Activated CD4-positive, alpha-beta T cell treated with anti-CD3 and anti-CD28 coated beads, Interleukin-2, amount 10 ng/mL, durations not matched to agents 24 days and 14 days (primary cell): Measurements from ENCODE around the gene ANKMY1. TPM values are rescaled to one million over a fixed set of nuclear protein-coding genes. Genes with fewer than 3 reads are reported as not detected.
"Not testable (repeated sequence)": the region's sequence is repeated elsewhere in the genome, so short reads cannot be mapped to it uniquely, and the experiment has no call there.

ENCODE experiments used
- DNase-seq: peaks from one replicate; pipeline ENCODE4 v3.0.0; 2022
- H3K27ac Mint-ChIP-seq: one replicate; pipeline ENCODE4 v1.8.0; 2022; ENCODE audit warnings: mild to moderate bottlenecking, mixed read lengths
- H3K27me3 Mint-ChIP-seq: one replicate; pipeline ENCODE4 v1.8.0; 2022; ENCODE audit warnings: mixed read lengths
- H3K36me3 Mint-ChIP-seq: one replicate; pipeline ENCODE4 v1.8.0; 2022; ENCODE audit warnings: low read depth, mild to moderate bottlenecking, mixed read lengths
- H3K4me1 Mint-ChIP-seq: one replicate; pipeline ENCODE4 v1.8.0; 2021; ENCODE audit warnings: mixed read lengths
- H3K4me3 Mint-ChIP-seq: one replicate; pipeline ENCODE4 v1.8.0; 2022; ENCODE audit warnings: mild to moderate bottlenecking, moderate library complexity, mixed read lengths
- H3K9me3 Mint-ChIP-seq: one replicate; pipeline ENCODE4 v1.8.0; 2021; ENCODE audit warnings: mixed read lengths
- intact Hi-C: fragments of 100-400 bp; cut with micrococcal nuclease; formaldehyde crosslinking; loops from one replicate; pipeline ENCODE4 v1.15.1; 2023
- total RNA-seq: library from RNA; stranded (reverse); gene quantifications from 2 replicates; pipeline ENCODE4 v1.2.3, GENCODE V29; 2022

ANKMY1 gene
- total RNA-seq, 1 donor from 2014 or later = 24.8 TPM

DNA sequence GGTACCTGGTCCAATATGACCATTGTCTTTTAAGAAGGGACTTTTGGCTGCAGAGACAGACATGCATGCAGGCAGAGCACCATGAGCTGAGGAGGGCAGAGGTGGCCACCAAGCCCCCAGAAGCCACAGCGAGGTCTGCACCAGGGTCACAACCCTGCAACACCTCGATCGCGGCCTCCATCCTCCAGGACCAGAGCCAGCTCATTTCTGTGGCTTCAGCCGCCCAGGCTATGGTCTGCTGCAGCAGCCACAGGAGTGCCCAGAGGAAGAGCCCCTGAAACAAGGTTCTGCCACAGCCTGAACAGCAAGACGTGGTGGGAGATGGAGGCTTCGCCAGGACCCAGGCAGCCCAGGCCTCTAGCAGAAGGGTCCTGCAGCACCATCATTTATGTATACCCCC is 53.9 kb downstream of the ANKMY1 start:
- Mint-ChIP-seq H3K4me3 (no peak overlapping the region), H3K27me3 (no peaks in the 10 kb centered on the region), H3K36me3 (peaks cover 4% of the 10 kb centered on the region), H3K9me3 (no peaks in the 10 kb centered on the region), H3K27ac (no peak overlapping the region), H3K4me1 (no peaks in the 10 kb centered on the region)
- intact Hi-C loops = no loop called here
- DNase-seq = no peak

DNA sequence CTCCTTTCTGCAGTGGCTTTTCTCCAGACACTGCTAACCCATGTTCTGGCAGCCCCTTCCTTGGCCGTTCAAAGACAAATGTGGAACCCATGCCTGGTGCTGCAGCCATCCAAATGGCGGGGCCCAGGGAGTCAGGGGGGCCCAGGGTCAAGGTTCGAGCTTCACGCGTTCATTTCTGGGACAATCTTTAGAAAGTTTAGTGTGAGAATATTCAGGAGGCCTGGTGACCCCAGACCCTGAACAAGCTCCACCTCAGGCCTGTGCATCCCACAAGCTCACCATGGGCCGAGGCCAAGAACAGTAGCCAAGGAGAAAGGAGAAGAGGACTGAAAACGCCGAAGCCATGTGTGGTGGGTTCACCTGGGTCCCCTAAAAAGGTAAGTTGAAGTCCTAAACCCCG is 54.4 kb downstream of the ANKMY1 start:
- no peak overlapping the region for H3K4me3 Mint-ChIP-seq
- H3K4me1 Mint-ChIP-seq = no peaks in the 10 kb centered on the region
- H3K27me3 Mint-ChIP-seq = no peaks in the 10 kb centered on the region
- peaks cover 4% of the 10 kb centered on the region for H3K36me3 Mint-ChIP-seq
- intact Hi-C loops = no loop called here
- DNase-seq = no peak
- H3K27ac Mint-ChIP-seq = no peak overlapping the region
- H3K9me3 Mint-ChIP-seq = no peaks in the 10 kb centered on the region

DNA sequence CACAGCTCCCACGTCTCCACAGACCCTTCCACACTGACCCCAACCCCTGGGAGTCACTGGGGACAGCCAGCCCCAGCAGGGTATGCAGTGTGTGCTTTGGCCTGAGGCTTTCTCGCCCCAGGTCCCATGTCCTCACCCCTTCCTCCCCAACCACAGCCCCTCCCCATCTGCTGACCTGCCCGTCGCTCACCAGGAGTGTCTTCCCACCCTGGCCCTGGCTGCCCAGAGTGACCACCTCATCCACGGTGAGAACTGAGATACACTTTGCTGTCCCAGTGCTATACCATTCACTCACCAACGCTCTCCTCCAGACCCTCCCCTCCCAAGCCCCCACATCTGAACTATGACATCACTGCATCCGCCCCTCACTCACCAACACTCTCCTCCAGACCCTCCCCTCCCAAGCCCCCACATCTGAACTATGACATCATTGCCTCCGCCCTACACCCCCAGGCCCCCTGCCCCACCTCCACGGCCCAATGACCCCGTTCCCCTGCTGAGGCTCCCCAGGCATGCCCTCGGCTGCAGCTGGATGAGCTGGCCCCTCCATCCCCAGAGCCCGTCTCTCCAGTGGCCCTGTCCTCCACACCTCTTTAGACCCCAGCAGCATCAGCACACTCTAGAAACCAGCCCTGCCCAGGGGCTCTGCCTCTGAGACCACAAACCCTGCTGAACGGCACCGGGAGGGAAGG is 55.2 kb downstream of the ANKMY1 start:
- H3K4me3 Mint-ChIP-seq = no peak overlapping the region
- intact Hi-C loops = no loop called here
- no peaks in the 10 kb centered on the region for H3K27me3 Mint-ChIP-seq
- no peak for DNase-seq
- H3K36me3 Mint-ChIP-seq = peaks cover 8% of the 10 kb centered on the region
- no peaks in the 10 kb centered on the region for H3K9me3 Mint-ChIP-seq
- peaks cover 2% of the 10 kb centered on the region for H3K4me1 Mint-ChIP-seq
- H3K27ac Mint-ChIP-seq = no peak overlapping the region

DNA sequence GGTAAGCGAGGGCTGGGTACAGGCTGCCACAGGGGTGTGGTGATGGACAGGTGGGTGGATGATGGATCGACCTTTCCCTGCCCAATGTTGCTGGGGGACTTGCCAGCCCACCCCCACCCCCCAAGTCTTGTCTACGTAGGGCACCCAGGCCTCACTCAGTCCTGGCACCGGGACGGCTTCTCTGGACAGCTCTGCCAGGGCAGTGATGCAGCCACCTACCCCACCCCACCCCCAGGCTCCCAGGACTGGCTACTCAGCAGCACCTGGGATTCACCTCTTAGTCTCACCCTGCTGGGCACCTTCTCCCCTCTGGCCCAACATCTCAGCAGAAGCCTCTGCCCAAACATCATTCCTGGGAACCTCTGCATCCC is 55.7 kb downstream of the ANKMY1 start:
- intact Hi-C loops = no loop called here
- DNase-seq = no peak
- peaks cover 2% of the 10 kb centered on the region for H3K4me1 Mint-ChIP-seq
- no peak overlapping the region for H3K27ac Mint-ChIP-seq
- no peaks in the 10 kb centered on the region for H3K27me3 Mint-ChIP-seq
- H3K4me3 Mint-ChIP-seq = no peak overlapping the region
- H3K9me3 Mint-ChIP-seq = no peaks in the 10 kb centered on the region
- H3K36me3 Mint-ChIP-seq = peaks cover 8% of the 10 kb centered on the region

DNA sequence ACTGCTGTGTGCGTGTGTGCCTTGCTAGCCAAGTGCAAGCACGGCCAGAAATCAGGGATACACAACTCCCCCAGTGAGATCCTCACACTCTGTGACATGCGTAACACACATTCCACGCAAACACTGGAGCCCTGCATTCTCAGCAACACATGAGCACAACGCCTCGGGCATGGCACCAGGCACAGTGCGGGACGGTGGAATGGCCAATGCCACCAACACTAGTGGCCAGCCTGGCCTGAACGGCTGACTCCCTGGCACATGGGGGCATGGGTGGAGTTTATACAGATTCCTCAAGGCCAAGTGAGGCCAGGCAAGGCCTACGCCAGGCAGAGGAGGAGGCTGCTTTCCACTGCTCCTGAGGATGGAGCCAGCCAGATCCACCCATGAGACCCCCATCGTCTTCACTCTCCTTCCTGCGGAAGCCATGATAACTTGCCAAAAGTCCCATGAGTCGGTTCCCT is 56.2 kb downstream of the ANKMY1 start:
- no peak overlapping the region for H3K4me3 Mint-ChIP-seq
- H3K27me3 Mint-ChIP-seq = no peaks in the 10 kb centered on the region
- H3K36me3 Mint-ChIP-seq = peaks cover 8% of the 10 kb centered on the region

DNA sequence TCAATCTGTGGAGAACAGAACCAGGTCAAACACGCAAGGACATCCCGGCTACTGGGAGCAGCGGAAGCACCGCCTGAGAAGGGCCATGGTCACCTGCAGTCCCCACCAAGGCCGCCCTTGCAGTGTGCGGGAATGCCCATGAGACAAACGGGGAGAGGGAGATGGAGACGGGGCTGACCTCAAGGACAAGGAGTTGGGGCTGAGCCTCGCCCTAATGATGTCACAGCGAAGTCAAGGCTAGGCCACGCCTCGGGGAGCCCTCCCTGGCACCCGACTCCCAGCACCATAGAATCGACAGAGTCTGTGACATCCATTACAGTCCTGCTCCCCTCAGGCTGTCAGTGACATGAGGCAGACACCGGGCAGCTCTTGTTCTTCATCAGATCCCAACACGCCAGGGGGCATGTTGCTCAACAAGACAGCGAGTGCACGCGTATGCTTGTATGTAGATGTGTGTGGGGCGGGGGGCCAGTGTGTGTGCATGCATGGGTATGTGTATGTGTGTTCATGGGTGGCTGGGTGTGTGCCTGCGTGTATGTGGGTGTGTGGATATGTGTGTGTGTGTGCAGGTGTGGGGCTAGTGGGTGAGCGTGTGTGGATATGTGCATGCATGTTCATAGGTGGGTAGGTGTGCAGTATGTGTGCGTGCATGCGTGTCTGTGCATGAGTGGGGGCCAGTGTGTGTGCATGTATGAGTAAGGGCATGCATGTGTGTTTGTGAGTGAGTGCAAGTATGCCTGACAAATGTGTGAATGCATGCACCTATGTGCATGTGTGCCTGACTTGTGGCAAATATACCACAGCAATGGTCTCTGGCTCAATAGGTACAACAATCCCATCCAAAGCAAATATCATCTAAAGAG is 57.0 kb downstream of the ANKMY1 start:
- H3K4me3 Mint-ChIP-seq = no peak overlapping the region
- H3K27me3 Mint-ChIP-seq = no peaks in the 10 kb centered on the region
- peaks cover 14% of the 10 kb centered on the region for H3K36me3 Mint-ChIP-seq
- no peak overlapping the region for H3K27ac Mint-ChIP-seq
- no peak for DNase-seq
- intact Hi-C loops = no loop called here
- H3K9me3 Mint-ChIP-seq = peaks cover under 1% of the 10 kb centered on the region
- H3K4me1 Mint-ChIP-seq = peaks cover 2% of the 10 kb centered on the region

More for the DNA sequence above, 56.2 kb downstream of the ANKMY1 start:
- Mint-ChIP-seq H3K9me3 (no peaks in the 10 kb centered on the region), H3K4me1 (peaks cover 2% of the 10 kb centered on the region), H3K27ac (no peak overlapping the region)
- intact Hi-C loops = no loop called here
- DNase-seq = no peak

DNA sequence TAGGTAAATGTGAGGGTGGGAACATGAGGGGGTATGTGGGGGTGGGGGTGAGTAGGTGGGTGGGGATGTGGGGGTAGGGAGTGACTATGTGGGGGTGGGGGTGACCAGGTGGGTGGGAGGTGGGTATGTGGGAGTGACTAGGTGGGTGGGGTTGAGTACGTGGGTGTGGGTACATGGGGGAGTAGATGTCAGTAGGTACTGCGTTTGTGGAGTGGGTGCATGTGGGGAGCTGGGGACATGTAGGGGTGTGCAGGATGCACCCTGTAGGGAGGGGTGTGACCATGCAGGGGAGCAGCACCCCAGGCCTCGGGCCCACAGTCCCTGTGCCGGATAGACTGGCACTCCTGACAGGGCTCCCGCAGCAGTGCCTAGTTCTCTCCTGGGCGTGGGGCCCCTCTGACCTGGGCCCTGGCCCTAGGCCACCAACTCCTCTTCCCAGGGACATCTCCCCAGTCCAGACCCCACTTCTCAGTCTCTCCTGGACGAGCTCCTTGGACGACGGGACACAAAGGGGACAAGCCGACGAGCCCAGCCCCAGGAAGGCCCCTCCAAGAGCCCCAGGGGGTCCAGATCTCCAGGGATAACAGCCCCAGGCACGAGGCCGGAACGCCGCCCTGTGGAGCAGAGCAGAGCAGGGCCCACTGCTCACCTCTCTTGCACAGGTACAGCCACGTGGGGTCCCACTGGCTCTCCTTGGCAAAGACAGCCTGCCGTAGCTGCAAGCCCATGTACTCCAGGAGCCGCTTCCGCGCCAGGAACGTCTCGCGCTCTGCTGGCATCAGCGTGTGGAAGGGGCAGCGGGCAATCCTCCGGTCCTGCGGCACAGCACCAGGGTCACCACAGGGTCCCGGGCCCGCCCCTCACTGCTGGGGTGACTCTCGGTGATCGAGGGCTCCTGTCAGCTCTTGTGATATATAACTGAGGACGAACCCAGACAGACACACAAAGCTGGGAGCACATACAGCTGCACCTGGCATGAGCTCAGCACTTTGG is 58.2 kb downstream of the ANKMY1 start:
- H3K4me3 Mint-ChIP-seq = no peak overlapping the region
- intact Hi-C loops = no loop called here
- no peak for DNase-seq
- H3K27me3 Mint-ChIP-seq = no peaks in the 10 kb centered on the region
- no peak overlapping the region for H3K27ac Mint-ChIP-seq
- peaks cover 20% of the 10 kb centered on the region for H3K36me3 Mint-ChIP-seq
- peaks cover 6% of the 10 kb centered on the region for H3K9me3 Mint-ChIP-seq
- H3K4me1 Mint-ChIP-seq = peaks cover 2% of the 10 kb centered on the region

DNA sequence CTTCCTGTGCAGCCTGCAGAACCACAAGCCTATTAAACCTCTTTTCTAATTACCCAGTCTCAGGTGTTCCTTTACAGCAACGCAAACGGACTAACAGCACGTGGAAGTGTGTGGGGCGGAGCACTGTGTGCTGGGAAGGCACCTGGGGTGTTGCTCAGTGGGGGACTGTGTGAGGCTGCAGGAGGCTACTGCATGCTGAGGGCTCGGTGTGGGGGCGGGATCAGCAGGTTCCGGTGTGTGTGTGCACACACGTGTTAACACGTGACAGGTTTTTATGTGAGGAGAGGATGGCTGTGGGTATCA is 58.9 kb downstream of the ANKMY1 start:
- no peak overlapping the region for H3K27ac Mint-ChIP-seq
- peaks cover 2% of the 10 kb centered on the region for H3K4me1 Mint-ChIP-seq
- intact Hi-C loops = no loop called here
- H3K27me3 Mint-ChIP-seq = no peaks in the 10 kb centered on the region
- peaks cover 6% of the 10 kb centered on the region for H3K9me3 Mint-ChIP-seq
- no peak overlapping the region for H3K4me3 Mint-ChIP-seq
- peaks cover 21% of the 10 kb centered on the region for H3K36me3 Mint-ChIP-seq
- no peak for DNase-seq

DNA sequence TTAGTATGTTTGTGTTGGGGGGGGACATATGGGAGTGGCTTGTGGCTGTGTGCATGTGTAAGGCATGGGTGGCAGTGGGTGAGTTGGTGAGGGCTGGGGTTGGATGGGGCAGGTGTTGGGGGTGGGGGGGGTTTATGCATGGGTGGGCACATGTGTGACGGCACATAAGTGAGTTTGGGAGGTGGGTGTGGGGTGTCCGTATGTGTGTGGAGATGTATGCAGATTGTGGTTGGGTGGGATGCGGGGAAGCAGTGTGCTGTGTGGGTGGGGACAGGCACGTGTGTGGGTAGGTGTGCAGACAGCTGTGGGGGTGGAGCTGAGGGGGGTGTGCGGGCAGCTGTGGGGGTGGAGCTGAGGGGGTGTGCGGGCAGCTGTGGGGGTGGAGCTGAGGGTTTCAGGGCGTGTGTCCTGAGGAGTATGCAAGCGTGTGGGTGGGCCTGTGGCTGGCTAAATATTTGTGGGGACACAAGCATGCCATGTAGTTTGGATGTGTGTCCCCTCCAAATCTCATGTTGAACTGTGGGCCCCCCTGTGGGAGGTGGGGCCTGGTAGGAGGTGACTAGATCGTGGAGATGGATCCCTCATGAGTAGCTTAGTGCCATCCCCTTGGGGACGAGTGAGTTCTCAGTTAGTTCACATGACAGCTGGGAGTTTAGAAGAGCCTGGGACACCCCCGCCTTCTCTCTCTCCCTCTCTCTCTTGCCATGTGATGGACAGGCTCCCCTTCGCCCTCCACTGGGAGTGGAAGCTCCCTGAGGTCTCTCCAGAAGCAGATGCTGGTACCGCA is 59.4 kb downstream of the ANKMY1 start:
- Mint-ChIP-seq H3K4me3 (no peak overlapping the region), H3K27me3 (no peaks in the 10 kb centered on the region), H3K36me3 (peaks cover 24% of the 10 kb centered on the region), H3K4me1 (peaks cover 2% of the 10 kb centered on the region), H3K9me3 (peaks cover 10% of the 10 kb centered on the region), H3K27ac (no peak overlapping the region)
- DNase-seq = no peak
- intact Hi-C loops = no loop called here

DNA sequence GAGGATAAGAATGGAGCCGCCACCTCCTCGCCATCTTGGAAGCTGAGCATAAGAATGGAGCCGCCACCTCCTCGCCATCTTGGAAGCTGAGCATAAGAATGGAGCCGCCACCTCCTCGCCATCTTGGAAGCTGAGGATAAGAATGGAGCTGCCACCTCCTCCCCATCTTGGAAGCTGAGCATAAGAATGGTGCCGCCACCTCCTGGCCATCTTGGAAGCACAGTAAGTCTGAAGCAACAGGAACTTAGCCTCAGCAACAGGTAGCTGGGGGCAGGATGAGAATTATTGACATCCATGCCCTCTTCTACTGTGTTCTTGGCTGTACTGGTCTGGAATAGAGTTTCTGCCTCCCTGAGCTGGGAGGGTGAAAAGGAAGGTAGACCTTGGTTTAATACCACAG is 60.7 kb downstream of the ANKMY1 start:
- H3K36me3 Mint-ChIP-seq = peaks cover 26% of the 10 kb centered on the region
- H3K4me1 Mint-ChIP-seq, DNase-seq, H3K4me3 Mint-ChIP-seq, intact Hi-C loops, H3K27ac Mint-ChIP-seq, H3K27me3 Mint-ChIP-seq: not testable (repeated sequence)
- peaks cover 12% of the 10 kb centered on the region for H3K9me3 Mint-ChIP-seq

DNA sequence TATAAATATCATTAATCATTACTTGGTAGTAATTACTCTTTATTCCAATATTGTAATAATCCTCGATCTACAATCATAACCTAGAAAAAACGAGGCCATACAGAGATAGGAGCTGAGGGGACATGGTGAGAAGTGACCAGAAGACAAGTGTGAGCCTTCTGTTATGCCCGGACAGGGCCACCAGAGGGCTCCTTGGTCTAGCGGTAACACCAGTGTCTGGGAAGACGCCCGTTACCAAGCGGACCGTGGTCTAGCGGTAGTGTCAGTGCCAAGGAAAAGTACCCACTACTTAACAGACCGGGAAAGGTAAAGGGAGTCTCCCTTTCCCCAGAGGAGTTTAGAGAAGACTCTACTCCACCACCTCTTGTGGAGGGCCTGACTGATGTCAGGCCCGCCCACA is 62.8 kb downstream of the ANKMY1 start:
- H3K27ac Mint-ChIP-seq, H3K27me3 Mint-ChIP-seq, intact Hi-C loops, H3K4me1 Mint-ChIP-seq, H3K4me3 Mint-ChIP-seq, DNase-seq: not testable (repeated sequence)
- Mint-ChIP-seq H3K36me3 (peaks cover 26% of the 10 kb centered on the region), H3K9me3 (peaks cover 23% of the 10 kb centered on the region)

DNA sequence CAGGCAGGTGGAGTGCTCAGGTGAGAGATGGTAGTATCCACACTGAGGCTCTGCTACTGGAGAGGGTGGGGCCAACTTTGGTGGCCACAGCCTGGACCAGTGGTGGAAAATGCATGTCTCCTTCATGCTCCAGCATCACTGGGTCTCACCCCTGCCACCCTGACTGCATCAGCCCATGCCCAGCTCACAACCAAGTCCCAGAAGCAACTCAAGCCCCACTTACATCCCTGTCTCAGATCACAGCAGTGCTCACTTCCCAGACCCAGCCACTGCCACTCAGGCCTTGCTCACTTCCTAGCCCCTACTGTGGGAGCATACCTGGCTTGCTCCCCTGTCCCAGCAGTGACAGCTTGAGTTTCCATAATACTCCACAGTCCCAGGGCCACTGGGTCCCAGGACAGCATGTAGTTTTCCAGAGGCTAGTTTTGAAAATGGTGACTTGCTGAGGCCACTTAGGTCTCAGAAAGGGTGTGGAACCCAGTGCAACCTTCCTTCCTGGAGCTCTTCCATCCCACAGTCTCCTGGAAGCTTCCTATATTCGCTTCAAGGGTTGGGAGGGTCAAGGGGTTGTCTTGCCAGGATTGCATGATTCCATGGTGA is 63.5 kb downstream of the ANKMY1 start:
- Mint-ChIP-seq H3K4me1 (peaks cover 2% of the 10 kb centered on the region), H3K36me3 (peaks cover 26% of the 10 kb centered on the region), H3K27me3 (no peaks in the 10 kb centered on the region), H3K9me3 (peaks cover 23% of the 10 kb centered on the region), H3K27ac (no peak overlapping the region), H3K4me3 (no peak overlapping the region)
- DNase-seq = no peak
- intact Hi-C loops = no loop called here

DNA sequence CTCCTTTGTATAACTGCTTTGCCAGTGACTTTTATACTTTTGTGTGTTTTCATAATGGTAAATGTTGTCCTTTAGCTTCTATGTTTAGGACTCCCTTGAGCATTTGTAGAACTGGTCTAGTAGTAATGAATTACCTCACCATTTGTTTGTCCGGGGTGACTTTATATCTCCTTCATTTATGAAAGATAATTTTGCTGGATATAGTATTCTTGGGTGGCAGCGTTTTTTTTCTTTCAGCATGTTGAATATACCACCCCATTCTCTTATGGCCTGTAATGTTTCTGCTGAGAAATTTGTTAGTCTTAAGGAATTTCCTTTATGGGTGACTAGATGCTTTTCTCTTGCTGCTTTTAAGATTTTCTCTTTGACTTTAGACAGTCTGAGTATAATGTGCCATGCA is 66.3 kb downstream of the ANKMY1 start:
- intact Hi-C loops = no loop called here
- H3K36me3 Mint-ChIP-seq = peaks cover 17% of the 10 kb centered on the region

More for the DNA sequence above, 66.3 kb downstream of the ANKMY1 start:
- no peak for DNase-seq
- peaks cover 27% of the 10 kb centered on the region for H3K9me3 Mint-ChIP-seq
- no peaks in the 10 kb centered on the region for H3K27me3 Mint-ChIP-seq
- no peaks in the 10 kb centered on the region for H3K4me1 Mint-ChIP-seq
- H3K4me3 Mint-ChIP-seq = no peak overlapping the region
- H3K27ac Mint-ChIP-seq = no peak overlapping the region
